ENCODE measurements around the gene PDCD10.

The PDCD10 gene

DNA sequence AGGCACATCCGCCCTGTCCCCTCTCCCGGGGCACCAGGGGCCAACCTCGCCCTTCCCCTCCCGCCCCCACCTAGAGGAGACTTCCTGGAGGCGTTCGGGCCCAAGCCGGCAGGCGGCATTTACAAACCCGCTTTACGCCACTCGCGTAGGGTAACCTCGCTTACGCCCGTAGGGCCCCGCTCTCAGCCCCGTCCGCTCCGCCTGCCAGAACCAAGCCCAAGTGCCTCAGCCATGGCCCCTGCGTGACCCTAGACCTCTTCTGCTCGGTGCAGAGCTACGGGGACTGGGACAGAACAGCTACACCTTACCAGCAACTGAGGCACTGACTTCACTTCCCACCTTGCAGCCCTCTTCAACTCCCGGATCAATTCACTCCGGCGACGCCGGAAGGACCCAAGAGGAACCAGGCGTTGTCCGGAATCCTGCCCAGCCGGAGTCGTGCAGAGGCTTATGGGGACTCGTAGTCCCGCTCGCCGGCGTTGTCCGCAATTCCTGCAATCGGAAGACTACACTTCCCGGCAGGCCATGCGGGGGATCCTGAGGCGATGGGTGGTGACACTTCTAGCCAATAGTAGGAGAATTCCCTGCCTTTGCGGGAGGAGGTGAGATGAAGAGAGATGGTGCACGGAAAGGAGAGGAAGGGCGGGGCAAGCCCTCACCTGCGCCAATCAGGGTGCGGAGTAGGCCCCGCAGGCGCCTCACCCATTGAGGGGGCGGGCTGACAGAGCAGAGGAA is at the start of gene PDCD10:
Gene PDCD10 (minus strand): TSS at position 395 of the 735 bp plus-strand sequence. CDS start 14,735 bp downstream, outside the sequence.
- DNase-seq (ENCODE audit: low spot score) = peak; percentile 98

GRCh38 chr3:167783781-167784180 is 49.1 kb upstream of the PDCD10 start:
- no peak for DNase-seq (ENCODE audit: low spot score)

DNA sequence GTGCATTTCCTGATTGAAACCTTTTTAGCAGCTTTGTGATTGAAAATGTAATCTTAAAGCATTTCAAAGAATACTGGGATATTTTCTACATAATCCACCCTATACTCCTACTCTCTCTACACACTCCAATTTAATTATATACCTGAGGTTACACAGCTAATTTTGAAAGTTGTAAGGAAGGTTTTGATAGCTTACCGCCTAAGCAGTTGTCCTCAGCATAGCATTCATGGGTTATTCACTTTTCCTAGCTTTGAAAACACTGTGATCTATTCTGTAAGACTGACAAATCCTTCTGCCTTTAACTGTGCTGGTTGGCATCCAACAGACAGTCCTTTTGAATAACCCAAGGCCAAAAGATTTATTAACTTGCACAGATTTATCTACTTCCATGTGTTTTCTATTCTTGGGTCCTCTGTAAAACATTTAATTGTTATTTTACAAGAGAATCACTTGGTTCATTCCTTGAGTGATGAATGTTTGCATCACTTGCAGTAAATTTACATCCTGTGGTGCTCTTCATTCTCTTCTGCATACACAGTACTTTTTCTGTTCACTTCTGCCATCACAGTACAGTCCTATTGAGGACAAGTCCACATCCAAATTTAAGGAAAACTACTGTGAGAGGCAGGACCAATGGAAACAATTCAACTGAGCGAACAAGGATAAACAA is 45.7 kb upstream of the PDCD10 start:
- DNase-seq (ENCODE audit: low spot score) = no peak

- no peak for DNase-seq (ENCODE audit: low spot score)
Measured at GRCh38 chr3:167777356-167777755, 42.7 kb upstream of the PDCD10 start.

DNA sequence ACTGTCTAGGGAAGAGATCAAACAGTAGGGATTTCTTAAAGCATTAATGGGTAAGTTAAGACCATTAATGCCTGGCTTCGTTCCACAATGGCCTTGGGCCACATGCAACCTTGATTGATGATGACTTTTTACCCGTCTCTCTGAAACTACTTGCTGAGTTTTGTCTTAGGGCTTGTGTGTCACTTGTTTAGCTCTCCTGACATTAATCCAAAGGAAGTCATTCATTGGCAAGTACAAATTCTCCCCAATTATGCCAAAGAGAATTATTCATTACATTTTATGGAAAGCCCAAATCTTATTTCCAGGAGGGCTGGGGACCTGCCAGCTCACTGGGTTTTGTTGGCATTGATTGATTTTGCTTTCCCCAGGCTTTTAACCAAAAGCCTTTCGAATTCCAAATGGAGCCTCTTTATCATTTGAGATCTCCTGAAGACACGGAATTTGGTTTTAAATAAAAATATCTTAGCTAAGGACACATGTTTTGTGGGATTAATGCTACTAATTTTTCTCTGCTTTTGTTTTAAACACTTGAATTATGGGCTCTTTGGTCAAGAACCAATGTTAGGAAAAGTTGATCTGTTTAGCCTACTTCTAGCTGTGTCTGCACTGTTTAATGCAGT is 41.5 kb upstream of the PDCD10 start:
- DNase-seq (ENCODE audit: low spot score) = no peak

DNA sequence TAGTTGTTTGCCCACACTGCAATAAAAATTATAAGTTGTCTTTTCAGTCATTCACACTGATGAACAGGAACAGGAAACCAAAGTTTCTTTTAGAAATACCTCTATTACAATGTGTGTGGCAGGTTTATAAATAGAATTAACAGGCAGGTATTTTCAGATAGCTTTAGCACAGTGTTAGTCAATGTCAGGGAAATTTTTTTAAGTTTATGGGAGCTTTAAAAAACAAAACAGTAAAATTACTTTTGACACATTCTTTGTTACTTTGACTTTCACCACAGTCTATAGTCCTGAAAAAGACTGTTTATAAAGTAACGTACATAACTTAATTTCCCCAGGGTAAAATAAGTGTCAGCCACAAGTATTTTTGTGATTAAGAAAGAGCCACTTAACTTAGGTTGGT is 38.9 kb upstream of the PDCD10 start:
- no peak for DNase-seq (ENCODE audit: low spot score)

DNA sequence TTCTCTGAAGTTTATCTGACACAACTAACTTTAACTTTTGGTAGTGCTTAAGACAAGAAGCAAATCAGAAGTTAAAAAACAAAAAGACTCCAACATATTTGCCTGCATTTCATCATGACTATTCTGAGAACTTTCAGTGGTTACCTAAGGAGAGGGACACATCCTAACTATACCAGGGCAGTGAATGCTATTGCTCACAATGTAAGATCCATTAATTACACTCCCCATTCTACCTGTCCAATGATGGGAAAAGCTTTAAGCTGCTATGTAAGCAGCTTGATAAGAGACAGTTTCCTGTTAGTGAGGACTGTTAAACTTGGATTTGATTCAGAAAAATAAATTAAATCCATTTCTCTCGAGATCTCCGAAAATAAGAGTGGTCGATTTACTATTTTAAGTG is 38.3 kb upstream of the PDCD10 start:
- no peak for DNase-seq (ENCODE audit: low spot score)

GRCh38 chr3:167762296-167762695 is 27.6 kb upstream of the PDCD10 start:
- no peak for DNase-seq (ENCODE audit: low spot score)

GRCh38 chr3:167761302-167761701 is 26.6 kb upstream of the PDCD10 start:
- DNase-seq (ENCODE audit: low spot score) = no peak

- DNase-seq (ENCODE audit: low spot score) = no peak
Measured at GRCh38 chr3:167754049-167754448, 19.4 kb upstream of the PDCD10 start.

GRCh38 chr3:167750272-167750971 is 15.7 kb upstream of the PDCD10 start:
- DNase-seq (ENCODE audit: low spot score) = no peak

DNA sequence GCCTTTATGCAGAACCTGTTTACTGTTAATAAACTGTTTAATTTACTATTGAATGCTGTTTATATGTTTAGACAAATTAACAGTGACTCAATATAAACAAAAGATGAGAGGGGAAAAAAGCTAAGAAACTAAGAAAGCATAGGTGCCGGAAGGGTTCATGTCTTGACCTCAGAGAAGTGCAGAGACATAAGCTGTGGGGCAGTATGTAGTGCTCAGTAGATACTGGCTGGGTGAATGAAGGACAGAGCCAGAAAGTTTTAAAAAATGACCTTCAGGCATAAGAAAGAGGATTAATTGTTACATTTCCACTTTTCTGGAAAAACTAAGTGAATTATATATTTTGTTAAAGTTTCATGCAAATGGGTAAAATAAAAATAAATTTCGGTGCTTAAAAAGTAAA is 15.0 kb upstream of the PDCD10 start:
- DNase-seq (ENCODE audit: low spot score) = no peak

- no peak for DNase-seq (ENCODE audit: low spot score)
Measured at GRCh38 chr3:167749209-167749608, 14.5 kb upstream of the PDCD10 start.

GRCh38 chr3:167743799-167744198 is 9.1 kb upstream of the PDCD10 start:
- DNase-seq (ENCODE audit: low spot score) = no peak

DNA sequence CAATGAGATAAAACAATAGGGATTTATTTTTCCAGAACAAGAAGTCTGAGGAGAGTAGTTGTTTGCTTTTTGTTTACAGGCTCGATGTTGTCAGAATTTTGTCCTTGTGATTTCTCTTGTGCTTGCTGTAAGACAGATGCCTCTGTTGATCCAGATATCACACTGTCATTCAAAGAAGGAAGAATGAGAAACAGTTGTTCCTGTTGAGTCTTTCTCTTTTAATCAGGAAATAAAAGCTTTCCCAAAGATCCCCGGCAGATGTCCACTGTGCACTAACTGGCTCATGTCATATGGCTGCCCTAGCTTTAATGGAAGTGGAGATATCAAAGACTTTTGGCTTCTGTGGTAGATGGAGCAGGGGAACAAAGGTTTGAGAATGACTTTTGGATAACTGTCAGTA is 7.6 kb upstream of the PDCD10 start:
- DNase-seq (ENCODE audit: low spot score) = no peak

DNA sequence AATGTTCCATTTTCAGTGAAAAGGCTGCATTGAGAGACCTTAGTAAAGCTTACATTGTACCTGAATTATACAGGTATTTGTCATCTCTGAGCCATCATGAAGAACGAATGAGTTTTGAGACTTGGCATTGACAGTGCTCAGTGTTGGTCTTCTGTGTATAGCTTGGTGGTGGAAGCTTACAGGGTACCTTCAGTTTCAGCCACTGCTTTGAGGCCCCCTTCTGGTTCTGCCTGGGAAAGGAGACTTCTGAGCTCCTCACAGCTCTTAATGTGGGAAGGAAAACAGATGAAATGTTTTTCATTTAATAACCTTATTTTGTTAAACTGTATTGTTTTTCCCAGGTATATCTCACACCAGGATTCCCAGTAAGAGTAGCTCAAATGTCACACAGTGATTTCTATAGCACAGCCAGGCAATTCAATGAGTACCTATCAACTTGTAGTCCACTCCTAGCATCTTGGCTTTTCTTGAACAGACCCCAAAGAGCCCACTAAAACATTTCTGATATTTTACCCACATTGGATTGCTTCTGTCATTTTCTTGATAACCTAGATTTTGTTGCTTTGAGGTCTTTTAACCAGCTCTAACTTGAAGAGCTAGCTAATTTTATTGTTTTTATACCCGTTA is 6.4 kb upstream of the PDCD10 start:
- DNase-seq (ENCODE audit: low spot score) = peak; percentile 21

DNA sequence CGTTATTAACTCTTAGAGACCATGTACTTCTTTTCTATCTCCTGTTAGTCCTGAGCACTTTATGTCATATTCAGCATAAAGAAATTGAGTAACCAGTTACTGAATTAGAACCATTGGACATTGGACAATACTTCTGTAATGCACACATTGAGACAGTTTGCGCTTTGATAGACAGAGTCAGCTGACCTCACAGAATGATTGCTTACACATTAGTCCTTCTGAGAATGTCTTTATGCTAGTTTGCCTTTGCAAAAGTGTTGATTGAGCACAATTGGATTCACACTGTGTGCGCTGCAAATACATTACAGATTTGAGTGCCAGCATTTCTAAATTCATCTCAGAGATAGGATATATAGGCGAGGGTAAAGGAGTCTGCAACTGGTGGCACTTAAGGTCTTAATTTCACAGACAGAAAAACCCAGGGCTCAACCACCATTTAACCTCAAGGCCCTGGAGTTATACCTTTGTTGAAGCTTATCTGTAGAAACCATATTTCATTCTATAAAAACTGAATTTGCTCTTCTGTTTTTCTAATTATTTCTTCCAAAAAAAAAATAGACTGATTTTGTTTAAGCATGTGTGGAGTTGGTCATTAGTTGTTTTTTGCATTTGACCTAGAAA is 4.6 kb upstream of the PDCD10 start:
- no peak for DNase-seq (ENCODE audit: low spot score)

DNA sequence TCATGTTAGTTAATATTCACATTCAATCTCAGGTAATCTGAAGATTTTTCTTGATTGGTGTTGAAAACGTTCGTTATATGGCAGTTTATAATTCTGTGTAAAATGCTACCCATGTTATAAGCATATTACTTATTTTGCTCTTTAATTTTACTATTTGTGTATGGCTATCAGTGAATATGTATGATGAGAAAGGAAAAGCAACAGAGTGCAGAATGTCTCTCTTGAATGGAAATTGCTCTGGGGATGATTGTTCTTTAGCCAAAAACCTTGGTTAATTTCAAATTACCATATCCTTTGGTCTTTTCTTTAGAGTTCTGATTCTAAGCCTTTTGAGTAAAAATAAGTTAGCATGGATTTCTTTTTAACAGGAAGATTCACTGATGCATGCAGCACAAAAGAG is 3.3 kb upstream of the PDCD10 start:
- no peak for DNase-seq (ENCODE audit: low spot score)

DNA sequence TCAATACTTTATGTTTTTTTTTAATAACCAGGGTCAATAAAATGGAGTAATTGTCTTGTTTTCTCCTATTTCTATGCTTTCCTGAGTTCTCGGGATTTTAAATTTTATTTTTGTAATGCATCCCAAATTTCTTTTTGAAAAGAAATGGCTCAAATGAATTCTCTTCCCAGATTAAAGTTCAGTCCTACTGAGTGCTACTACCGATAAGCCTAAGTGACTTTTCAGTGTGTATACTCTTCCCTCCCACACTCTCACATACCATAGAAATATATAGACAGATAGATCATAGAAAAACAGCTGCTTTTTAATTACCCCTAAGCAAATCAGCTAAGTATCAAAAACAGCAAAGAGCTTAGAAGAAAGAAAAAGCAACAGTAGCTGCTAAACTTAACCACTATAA is 2.3 kb upstream of the PDCD10 start:
- no peak for DNase-seq (ENCODE audit: low spot score)

DNA sequence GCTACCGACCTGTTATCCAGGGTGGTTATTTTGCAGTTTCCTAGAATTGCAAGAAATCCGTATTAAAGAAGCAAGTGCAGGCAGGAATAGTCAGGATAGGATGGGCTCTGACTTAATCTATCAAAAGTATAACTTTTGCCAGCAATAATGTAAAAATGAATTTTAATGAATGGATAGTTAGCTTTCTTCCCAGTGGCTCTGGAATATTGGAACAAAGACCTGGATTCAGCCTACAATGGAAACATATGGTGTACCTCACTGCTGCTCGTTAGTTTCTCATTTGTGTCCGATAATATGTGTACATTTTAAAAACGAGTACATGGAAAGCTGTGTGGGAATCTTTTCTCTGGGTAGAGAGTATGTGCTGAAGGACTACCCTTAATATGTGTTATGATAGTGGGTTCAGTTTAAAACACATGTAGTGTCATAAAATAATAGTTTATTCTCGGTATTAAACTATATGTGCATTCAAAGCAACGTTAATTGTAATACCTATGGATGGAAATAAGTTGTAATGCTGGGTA is 1.6 kb upstream of the PDCD10 start:
- no peak for DNase-seq (ENCODE audit: low spot score)
